Daoy (cell line): ENCODE data around the gene KSR1. TPM values are rescaled to one million over a fixed set of nuclear protein-coding genes. Genes with fewer than 3 reads are reported as not detected.
A peak's percentile ranks its signal among the peaks of the same experiment; 100 is the strongest.

Experiments
- DNase-seq: peaks from one replicate; pipeline ENCODE4 v3.0.0-alpha.2; 2015; ENCODE audit warnings: low read depth
- total RNA-seq: library from RNA; depleted of rRNA; stranded (reverse); fragments of >200 nt; shearing (Covaris generic); gene quantifications from 2 replicates; pipeline ENCODE4 v1.2.3, GENCODE V29; 2014

Gene KSR1
- total RNA-seq, 1 experiment from 2014 or later: 59.5 TPM

DNA sequence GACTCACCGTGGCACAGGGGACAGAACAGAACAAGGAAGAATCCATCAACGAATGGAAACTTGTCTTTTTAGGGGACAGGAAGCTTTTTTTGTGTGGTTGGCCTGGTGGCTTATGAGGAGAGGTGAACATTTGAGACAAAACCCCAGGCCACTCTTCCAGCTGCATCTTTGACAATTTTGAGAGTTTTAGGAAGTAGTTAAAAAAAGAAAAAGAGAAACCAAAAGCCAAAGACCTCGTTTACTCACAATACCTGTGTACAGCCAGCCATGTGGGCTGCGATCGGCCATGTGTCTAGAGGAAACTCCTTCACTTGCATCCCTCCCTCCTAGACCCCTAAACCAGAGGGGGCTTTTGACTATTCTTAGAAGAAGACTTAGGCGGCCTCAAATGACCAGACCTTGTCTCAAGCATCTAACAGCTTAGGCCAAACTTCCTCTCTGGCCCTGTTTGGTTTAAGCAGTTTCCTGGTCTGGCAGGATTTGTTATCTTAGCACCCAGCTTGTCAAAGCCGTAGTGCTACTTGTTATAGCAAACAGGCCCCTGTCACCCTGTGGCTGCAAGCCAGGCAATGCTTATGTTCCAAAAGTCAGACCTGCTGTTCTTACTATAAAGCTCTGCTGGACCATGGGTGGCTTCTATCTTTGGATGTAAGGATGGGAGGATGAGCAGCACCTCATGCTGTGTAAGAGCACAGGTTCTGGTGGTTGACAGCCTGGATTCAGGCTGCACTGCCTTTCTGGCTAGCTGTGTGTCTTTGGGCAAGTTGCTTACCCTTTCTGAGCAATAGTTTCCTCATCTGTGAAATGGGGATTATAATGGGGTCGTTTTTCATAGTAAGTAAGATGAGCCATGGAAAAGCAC lies 17.7 kb downstream of the KSR1 start:
- peak; percentile 45 for DNase-seq

DNA sequence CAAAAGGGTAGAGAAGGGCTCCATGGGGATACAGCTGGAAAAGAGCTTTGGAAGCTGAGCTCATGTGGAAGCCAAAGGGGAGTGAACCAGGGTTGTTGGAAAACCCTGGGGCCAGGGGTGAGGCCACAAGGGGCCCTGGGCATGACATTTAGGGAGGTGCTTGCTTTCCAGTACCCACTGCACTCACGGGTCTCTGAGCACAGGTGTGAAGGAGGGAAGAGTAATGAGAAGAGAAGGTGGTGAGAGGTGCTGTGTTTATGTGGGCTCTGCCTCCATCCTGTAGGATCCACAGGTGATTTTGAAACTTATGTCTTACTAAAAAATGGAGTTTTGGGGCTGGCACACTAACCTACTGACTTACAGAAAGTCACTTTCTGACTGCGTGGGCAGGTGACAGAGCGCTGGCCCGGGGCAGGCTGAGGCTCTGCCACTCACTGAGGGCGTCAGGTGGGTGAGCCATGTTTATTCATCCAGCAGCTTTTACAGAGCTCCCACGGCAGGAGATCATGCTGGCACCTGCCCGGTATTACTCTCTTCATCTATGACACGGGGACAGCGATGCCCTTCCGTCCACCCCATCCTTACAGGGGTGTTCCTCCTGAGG lies 18.9 kb downstream of the KSR1 start:
- no peak for DNase-seq

DNA sequence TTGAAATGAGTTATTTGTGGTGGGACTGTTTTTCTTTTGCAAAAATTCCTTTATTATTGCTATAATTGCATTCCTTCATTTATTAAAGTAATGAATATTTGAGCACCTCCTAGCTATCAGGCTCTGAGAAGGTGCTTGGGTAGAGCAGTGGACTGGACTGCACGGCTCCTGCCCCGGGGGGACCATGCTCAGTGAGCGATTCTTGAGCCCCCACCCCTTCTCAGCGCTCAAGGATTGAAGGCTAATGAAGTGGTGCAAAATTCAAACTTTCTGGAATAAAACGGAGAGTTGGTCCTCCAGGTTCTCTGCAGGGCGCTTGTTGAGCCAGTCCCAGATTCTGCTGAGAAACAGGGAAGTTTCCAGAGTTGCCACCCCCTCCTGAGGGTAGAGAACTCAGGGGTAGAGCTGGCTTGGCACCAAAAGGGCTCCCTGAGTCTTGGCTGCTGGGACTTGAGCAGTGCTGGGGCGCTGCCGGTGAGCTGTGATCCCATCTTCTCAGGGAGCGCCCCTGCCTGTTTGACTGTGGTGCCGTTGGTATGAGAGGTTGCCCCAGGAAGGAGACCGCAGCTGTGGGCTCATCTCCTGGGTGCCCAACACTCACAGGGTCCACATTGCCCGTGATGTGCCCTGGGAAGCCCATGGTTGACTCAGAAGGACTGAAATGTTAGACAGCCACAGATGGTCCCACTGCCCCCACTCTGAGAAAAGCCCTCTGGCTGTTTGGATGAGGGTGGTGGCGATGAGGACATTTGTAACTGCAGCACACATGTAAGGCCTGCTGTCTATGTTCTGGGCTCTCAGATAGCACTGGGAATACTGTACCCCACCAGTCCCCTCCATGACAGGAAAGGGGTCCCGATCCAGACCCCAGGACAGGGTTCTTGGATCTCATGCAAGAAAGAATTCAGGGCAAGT lies 20.0 kb downstream of the KSR1 start:
- peak; percentile 55 for DNase-seq

DNA sequence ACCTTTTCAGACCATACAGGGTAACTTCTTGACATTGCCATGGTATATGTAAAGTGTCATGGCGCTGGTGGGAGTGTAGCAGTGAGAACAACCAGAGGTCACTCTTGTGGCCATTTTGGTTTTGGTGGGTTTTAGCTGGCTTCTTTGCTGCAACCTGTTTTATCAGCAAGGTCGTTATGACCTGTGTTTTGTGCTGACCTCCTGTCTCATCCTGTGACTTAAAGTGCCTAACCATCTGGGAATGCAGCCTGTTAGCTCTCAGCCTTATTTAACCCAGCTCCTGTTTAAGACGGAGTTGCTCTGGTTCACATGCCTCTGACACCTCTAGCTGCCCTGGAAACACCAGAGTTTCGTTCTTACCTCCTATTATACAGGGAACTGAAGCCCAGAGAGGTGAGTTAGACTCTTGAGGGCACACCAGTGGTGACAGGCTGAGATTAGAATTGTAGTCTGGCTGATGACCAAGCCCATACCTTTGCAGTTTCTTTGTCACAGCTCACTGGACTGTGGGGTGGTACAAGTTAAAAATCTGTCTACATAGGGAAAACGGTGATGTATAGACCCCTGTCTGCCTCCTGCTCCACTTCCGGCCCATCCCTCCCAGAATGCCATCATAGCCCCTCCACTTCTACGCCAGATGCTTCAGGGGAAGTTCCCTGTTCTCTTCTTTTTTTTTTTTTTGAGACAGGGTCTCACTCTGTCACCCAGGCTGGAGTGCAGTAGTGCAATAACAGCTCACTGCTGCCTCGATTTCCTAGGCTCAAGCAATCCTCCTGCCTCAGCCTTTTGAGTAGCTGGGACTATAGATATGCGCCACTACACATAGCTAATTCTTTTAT lies 21.0 kb downstream of the KSR1 start:
- no peak for DNase-seq

DNA sequence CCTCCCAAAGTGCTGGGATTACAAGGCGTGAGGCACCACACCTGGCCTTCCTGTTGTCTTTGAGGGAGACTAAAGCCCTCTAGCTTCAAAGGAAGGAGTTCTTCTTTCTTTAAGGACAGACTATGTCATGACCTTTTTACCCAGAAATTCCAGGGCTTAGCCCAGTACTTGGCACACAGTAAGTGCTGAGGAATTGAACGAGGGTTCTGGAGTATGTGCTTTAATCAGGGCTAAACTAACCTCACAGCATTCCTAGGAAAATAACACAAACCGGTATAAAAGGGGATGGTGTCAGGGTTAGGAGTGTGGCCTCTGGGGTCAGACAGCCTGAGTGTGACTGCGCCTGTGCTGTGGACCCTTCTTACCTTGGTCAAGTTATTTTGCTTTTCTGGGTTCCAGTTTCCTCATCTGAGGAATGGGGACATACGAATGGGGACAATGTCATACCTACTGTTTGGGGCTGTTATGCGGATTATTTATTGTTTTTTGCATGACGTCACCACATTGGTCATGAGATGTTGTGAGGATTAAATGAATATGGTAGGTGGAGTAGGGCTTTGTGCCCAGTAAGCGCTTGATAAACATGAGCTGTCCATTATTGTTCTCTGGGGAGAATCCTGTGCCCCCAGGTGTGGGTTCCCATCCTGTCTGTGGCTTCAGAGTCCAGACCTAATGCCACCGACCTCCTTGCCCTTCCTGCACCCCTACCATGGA lies 21.9 kb downstream of the KSR1 start:
- DNase-seq: peak; percentile 56

DNA sequence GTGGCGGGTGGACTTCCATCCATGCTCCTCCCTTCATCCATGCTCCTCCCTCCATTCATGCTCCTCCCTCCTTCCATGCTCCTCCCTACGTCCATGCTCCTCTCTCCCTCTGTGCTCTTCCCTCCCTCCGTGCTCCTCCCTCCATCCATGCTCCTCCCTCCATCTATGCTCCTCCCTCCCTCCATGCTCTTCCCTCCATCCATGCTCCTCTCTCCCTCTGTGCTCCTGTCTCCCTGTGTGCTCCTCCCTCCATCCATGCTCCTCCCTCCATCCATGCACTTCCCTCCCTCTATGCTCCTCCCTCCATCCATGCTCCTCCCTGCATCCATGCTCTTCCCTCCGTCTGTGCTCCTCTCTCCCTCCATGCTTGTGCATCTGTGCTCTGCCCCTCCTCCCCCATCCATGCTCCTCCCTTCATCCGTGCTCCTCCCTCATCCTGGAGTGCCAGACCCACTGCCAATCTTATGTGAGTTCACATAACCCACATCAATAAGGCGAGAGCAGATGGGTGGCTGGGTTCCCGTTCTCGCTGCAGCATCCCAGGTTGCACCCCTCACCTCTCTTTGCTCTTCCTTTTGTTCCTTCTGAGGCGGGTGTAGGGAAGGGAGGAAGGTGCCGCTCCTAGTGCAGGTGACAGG lies 22.8 kb downstream of the KSR1 start:
- DNase-seq: peak; percentile 42

DNA sequence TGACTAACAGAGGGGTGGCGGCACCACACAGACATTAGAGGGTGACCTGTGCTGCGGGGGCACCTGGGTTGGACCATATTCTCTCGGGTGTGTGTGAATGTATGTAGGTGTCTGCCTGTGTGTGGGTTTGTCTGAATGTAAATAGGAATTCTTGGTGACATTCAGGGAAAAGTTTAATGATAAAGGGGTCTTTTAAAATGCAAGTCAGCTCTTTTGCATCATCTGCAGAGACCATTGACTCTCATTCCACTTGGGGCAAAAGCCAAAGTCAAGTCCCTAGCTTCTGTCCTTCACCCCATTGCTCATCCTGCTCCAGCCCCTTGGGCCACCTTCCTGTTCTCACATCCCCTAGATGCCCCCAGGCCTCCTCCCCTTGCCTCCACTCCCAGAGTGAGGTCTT lies 23.6 kb downstream of the KSR1 start:
- no peak for DNase-seq

DNA sequence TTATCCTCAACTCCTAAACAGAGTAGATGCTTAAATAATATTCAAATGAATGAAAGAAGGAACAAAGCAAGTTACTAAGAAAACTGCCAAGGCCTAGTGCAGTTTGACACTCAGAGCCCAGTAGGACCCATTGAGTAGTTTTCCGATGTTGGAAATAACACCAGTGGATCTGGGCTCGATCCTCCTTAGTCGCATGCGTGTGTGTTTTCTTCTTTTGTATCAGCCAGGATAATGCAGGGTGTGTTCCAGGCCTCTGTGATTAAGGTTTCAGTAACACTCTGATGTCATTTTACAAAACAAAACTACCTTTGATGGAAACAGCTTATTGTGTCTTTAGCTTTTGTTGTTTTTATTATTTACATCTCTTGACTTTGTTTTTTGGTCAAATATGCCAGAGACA lies 24.5 kb downstream of the KSR1 start:
- DNase-seq: no peak

DNA sequence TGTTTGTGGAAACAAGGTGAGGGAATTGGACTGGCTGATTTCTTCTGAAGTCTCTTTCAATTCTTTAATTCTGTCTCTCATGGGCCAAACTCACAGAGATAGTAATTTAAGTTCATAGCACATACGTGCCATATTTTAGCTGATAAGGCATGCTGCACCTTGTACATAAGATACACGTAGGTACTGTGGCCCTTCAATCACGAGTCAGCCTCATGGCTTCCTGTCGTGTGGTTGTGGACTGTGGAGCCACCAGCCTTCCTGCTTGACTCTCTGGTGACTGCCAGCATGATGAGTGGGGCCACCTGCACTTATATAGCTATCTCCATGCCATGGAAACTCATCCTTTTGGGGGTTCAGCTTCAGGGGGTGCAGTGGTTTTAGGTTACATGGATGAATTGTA lies 25.1 kb downstream of the KSR1 start:
- DNase-seq: no peak

DNA sequence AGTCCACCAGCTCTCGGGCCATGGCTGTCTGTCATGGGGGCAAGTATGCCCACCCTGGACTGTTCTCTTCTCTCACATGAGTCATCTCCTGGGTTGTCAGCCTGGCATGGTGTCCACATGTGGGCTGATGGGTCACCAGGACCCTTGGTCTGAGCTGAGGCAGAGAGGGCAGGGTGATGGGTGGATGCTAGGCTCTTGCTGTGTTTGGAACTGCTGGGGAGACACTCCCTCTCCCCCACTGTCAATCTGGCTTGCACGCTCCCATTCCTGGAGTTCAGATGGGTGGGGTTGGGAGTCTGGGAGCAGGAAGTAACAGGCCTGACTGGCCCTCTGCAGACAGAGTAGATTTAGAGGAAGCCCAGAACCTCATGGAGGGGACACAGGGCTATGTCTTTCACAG lies 28.9 kb downstream of the KSR1 start:
- DNase-seq: no peak

DNA sequence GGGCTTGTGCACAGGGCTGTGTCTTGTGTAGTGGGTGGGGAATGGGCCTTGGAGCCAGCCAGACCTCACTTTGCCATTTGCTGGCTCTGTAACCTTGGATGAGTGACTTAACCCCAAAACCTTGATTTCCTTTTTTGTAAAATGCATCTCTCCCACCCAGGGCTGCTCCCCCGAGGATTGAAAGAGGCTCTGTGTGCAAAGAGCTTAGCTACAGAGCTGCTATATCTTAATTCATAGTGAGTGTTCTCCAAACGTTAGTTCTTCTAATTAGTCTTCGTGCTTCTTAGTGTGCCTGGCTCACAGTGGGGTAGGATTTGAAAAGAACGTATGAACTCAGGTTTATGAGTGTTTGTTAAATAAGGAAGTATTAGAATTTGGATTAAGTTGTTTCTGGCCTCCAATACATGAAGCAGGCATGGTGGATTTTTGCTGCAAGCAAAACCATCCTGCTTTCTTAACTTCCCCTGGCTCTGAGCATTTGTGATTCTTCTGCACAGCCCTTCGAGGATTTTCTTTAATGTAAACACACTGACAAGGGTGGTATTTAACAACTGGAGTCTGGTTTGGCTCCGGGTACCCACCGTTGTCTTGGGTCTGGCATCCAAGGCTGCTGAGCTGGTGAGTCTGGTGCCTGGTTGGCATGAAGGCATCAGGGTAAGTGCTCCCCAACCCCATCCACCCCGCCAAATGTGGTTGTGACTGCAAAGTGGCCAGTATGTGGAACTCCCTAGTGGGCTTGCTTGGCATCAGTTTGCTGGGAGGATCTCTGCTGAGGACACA lies 29.7 kb downstream of the KSR1 start:
- DNase-seq: no peak

DNA sequence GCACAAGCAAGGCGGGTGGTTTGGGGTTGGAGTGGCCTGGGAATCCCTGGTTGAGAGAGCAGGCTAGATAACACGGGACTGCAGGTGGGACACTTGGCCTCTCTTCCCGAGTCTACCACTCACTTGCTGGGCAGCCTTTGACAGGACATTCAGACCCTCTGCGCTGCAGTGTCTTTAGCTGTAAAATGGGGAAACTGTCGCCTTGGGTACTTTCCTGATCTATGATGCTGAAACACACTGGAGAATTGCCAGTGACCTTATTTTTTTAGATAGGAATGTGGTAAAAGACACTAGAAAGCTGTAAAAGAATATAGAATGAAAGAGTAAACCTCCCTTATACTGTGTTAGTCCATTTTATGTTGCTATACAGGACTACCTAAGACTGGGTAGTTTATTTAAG lies 30.5 kb downstream of the KSR1 start:
- no peak for DNase-seq

DNA sequence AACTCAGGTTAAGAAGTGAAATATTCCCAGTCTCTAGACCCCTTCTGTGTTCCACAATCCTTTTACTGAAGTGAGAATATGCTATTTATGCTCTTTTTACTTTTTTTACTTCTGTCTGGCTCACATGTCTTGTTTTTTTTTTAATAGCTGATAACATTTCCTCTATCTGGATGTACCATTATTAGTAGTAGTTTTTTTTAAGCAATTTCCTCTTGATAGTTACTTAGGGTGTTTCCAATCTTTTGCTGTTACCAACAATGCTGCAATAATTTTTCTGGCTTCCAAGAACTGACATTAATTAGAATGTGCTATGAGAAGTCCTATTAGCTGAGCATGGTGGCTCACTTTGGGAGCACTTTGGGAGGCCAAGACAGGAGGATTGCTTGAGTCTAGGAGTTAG lies 32.0 kb downstream of the KSR1 start:
- no peak for DNase-seq

DNA sequence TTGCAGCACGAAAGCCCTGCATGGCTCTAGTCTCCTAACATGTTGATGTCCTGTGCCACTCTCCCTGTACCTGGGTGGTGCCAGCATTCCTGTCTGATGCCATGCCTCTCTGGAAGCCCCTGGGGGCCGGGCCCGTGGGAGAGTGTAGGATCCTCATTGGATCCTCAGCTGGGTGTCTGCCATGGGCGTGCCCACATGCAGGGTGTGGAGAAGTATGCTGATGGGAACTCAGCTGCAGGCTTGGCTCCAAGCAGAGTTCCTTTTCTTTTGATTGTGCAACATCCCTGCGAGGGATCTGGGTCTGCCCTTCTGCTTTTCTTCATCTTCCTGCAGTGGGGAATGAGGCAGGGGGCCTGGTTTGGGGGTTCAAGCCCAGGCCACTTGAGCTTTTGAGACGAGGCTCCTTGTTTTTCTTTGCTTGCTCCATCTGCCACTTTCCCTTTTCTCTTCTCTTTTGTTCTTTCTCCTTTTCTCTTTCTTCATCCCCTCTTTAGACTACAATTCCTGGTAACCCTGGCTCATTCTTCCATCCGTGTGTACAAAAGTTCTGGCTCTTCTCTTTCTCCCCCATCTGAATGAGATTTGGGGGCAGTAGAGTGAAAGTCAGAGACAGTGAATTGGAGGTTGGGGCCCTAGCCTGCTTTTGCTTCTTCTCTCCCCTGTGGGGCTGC lies 32.9 kb downstream of the KSR1 start:
- DNase-seq: peak; percentile 69

DNA sequence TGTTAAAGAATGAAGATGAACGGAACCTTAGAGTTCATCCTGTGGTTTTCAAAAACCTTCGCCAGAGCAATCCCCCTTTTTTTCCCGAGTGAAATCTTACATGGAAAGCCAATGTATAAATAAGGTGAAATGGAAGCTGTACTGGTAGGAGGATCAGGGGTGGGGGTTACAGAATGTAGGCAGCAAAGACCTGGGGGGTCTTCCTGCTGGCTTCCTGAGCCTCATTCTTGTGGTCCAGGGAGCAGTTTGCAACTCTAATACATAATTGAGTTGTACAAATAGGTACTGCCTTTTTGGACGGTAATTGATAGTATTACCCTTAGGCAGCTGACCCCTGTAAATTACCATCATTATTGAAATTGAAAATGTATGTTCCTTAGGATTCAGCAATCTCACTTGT lies 34.1 kb downstream of the KSR1 start:
- DNase-seq: no peak

DNA sequence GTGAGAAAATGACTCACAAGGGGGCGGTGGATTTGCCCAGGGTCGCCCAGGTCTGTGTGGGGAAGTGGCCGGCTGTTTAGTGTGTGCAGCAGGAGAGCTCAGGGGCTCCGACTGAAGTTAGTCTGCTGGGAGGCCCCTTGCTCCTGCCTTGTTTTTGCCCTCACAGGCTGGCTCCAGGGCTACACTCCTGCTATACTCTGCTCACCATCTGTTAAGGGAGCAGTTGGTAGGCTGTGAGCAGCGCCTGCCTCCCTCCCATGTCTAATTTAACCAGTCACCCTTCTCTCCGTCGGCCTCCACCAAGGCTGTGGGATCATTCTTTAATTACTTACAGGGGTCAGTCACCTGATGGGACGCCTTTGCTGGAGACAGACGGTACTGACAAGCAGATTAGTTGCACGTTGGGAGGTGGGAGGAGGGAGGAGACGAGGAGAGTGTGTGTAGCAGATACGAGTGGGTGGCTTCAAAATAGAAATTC lies 35.5 kb downstream of the KSR1 start:
- DNase-seq: no peak

DNA sequence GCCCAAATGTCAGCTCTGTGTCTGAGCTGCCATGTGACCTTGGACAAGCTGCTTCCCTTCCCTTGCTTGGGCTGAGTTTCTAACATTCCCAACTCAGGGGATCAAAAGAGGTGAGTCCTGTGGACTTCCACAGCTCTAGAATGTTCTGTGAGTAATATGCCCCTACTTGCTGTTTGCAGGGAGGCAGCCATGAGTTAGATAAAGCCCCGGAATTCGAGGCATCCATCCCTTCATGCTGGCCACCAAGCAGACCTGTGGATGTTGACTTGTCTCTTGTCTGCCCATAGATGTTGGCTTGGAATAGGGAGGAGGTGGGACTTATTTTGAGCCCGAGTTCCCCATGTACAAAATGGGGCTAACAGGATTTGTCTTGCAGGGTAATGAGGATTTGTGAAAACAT lies 36.2 kb downstream of the KSR1 start:
- DNase-seq: no peak

DNA sequence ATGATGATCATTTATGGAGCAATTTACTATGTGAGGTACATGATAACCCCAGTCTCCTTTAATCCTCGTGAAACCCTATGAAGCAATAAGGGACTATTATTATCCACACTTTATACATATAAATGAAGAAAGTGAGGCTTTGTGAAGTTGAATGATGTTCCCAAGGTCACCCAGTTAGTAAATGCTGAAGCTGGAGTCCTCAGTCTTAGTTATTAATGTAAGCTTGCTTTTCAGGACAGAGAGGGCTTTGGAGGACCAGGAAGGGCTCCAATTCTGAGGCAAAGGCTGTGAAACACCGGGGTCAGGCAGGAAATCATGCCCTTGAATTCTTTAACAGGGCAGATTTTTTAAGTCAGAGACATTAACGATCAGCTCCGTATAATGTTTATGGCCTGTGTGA lies 36.8 kb downstream of the KSR1 start:
- DNase-seq: no peak
